Sigmoid colon (tissue), 7 donors: ENCODE measurements around the gene C1orf210. TPM values are rescaled to one million over a fixed set of nuclear protein-coding genes. Genes with fewer than 3 reads are reported as not detected.

Experiments used
- DNase-seq: peaks from one replicate; pipeline ENCODE4 v3.0.0-alpha.2; 2019
- H3K27ac ChIP-seq, 4 donors: fragments of 200-600 bp; sonication (generic); one replicate each; pipeline ENCODE4 v1.5.1; 2016 to 2019; ENCODE audit warnings: mild to moderate bottlenecking in 1 of 4
- H3K27me3 ChIP-seq, 3 donors: fragments of 200-600 bp; sonication (generic); one replicate each; pipeline ENCODE4 v1.5.1; 2019; ENCODE audit warnings: mild to moderate bottlenecking in 1 of 3
- H3K36me3 ChIP-seq, 4 donors: fragments of 200-600 bp; sonication (generic); one replicate each; pipeline ENCODE4 v1.5.1; 2016 to 2019
- H3K4me1 ChIP-seq, 4 donors: fragments of 200-600 bp; sonication (generic); one replicate each; pipeline ENCODE4 v1.5.1; 2017 to 2019
- H3K4me3 ChIP-seq, 4 donors: fragments of 200-600 bp; sonication (generic); one replicate each; pipeline ENCODE4 v1.5.1; 2017 to 2019; ENCODE audit warnings: mild to moderate bottlenecking in 2 of 4, moderate library complexity in 1 of 4
- H3K9me3 ChIP-seq, 4 donors: fragments of 200-600 bp in 3 of 4; sonication (generic) in 3 of 4; one replicate each; pipeline versions ENCODE4 v1.5.1 to v1.6.1; 2013 to 2019
- CTCF ChIP-seq, 4 experiments: fragments of 450-650 bp in 3 of 4; fragments of 200-600 bp in 1 of 4; IDR thresholded peaks; one replicate each; pipeline ENCODE4 v1.5.1; 2016 to 2019; ENCODE audit warnings: antibody characterized with exemption in 4 of 4, mild to moderate bottlenecking in 3 of 4, moderate library complexity in 2 of 4
- EP300 ChIP-seq, 4 donors: sonication (generic); formaldehyde crosslinking; IDR thresholded peaks; one replicate each; pipeline ENCODE4 v1.6.1; 2017; ENCODE audit warnings: antibody characterized with exemption in 4 of 4
- POLR2A ChIP-seq, 2 donors: fragments of 450-650 bp; IDR thresholded peaks; one replicate each; pipeline ENCODE4 v1.6.1; 2016; ENCODE audit warnings: antibody characterized with exemption in 2 of 2, mild to moderate bottlenecking in 2 of 2, moderate library complexity in 2 of 2
- POLR2AphosphoS5 ChIP-seq, 4 donors: sonication (generic); formaldehyde crosslinking; IDR thresholded peaks; one replicate each; pipeline ENCODE4 v1.6.1; 2017; ENCODE audit warnings: antibody characterized with exemption in 4 of 4
- WGBS, 2 donors: extraction: QIAGEN DNeasy Blood & Tissue Kit; methylation state at CpG; one replicate each; pipeline ENCODE4 v1.1.7; 2013; 5-methylcytosine and 5-hydroxymethylcytosine counted together
- intact Hi-C: fragments of 100-400 bp; cut with DNase I; formaldehyde crosslinking; loops from one replicate; pipeline ENCODE4 v1.15.1; 2023
- polyA plus RNA-seq, 3 donors: library from polyadenylated mRNA; stranded (reverse); fragments of 200-250 nt; gene quantifications; one replicate each; pipeline ENCODE4 v1.2.3, GENCODE V29; 2013
- total RNA-seq, 4 donors: library from RNA; depleted of rRNA; stranded (reverse); fragments of >200 nt; gene quantifications; one replicate each; pipeline ENCODE4 v1.1.0, GENCODE V29; 2016
- donor health status: healthy with polysubstance abuse.
- donor health status: Bipolar disorder and iron deficiency.
- donor health status: healthy.

Gene C1orf210
- total and polyA plus RNA-seq, 7 donors: 2.1 to 68.5 (median 54.4) TPM; not detected in 3

- WGBS, 2 donors: 70 to 82% methylated on average over 12 of the region's 12 CpGs
- no peak for DNase-seq
These were observed 3.7 kb upstream of the C1orf210 start for GRCh38 chr1:43288785-43289706.

GRCh38 chr1:43288058-43288784, 2.8 kb upstream of the C1orf210 start:
- Histone ChIP-seq H3K4me3 (no peak overlapping the region), H3K27me3 (peaks cover 0 to 4% (median 3%) of the 10 kb centered on the region in 3 donors), H3K9me3 (no peaks in the 10 kb centered on the region), H3K27ac (no peak overlapping the region), H3K4me1 (no peaks in the 10 kb centered on the region), H3K36me3 (no peaks in the 10 kb centered on the region)
- intact Hi-C loops: no loop called here
- TF ChIP-seq CTCF (IDR thresholded peaks at IDR 0.05) (no peak), POLR2AphosphoS5 (IDR thresholded peaks at IDR 0.05) (no peak), EP300 (IDR thresholded peaks at IDR 0.05) (no peak), POLR2A (IDR thresholded peaks at IDR 0.05) (no peak)
- WGBS, 2 donors: 85 to 88% methylated on average over 9 of the region's 9 CpGs
- no peak for DNase-seq

More at GRCh38 chr1:43288785-43289706, 3.7 kb upstream of the C1orf210 start:
- Histone ChIP-seq H3K9me3 (no peaks in the 10 kb centered on the region), H3K4me3 (no peak overlapping the region), H3K36me3 (no peaks in the 10 kb centered on the region), H3K27ac (no peak overlapping the region), H3K27me3 (peaks cover 0 to 4% (median 0%) of the 10 kb centered on the region in 3 donors), H3K4me1 (peaks cover 0 to 4% (median 2%) of the 10 kb centered on the region in 4 donors)
- TF ChIP-seq CTCF (IDR thresholded peaks at IDR 0.05) (no peak), POLR2A (IDR thresholded peaks at IDR 0.05) (no peak), EP300 (IDR thresholded peaks at IDR 0.05) (no peak), POLR2AphosphoS5 (IDR thresholded peaks at IDR 0.05) (no peak)
- intact Hi-C loops: no loop called here

GRCh38 chr1:43286533-43286932, 1.2 kb upstream of the C1orf210 start:
- Histone ChIP-seq H3K9me3 (no peaks in the 10 kb centered on the region), H3K27me3 (peaks cover 0 to 4% (median 3%) of the 10 kb centered on the region in 3 donors), H3K27ac (no peak overlapping the region), H3K4me3 (no peak overlapping the region), H3K4me1 (no peaks in the 10 kb centered on the region), H3K36me3 (no peaks in the 10 kb centered on the region)
- intact Hi-C loops: no loop called here
- WGBS, 2 donors: 95 to 96% methylated on average over 5 of the region's 5 CpGs
- TF ChIP-seq POLR2AphosphoS5 (IDR thresholded peaks at IDR 0.05): no peak
- TF ChIP-seq EP300 (IDR thresholded peaks at IDR 0.05): no peak
- no peak for TF ChIP-seq POLR2A (IDR thresholded peaks at IDR 0.05)
- TF ChIP-seq CTCF (IDR thresholded peaks at IDR 0.05): no peak
- no peak for DNase-seq

- Histone ChIP-seq H3K27ac (no peak overlapping the region), H3K36me3 (no peaks in the 10 kb centered on the region), H3K4me3 (no peak overlapping the region), H3K4me1 (no peaks in the 10 kb centered on the region), H3K9me3 (no peaks in the 10 kb centered on the region), H3K27me3 (peaks cover 0 to 4% (median 3%) of the 10 kb centered on the region in 3 donors)
- intact Hi-C loops: no loop called here
- TF ChIP-seq POLR2A (IDR thresholded peaks at IDR 0.05) (no peak), CTCF (IDR thresholded peaks at IDR 0.05) (no peak), EP300 (IDR thresholded peaks at IDR 0.05) (no peak), POLR2AphosphoS5 (IDR thresholded peaks at IDR 0.05) (no peak)
- WGBS, 2 donors: 53 to 86% methylated on average over 11 of the region's 11 CpGs
- peak; percentile 35 for DNase-seq
These were observed 734 bp upstream of the C1orf210 start for GRCh38 chr1:43286115-43286514.
